HG03097 (cell line): ENCODE data around the gene ALB.

Experiments
- ATAC-seq: cut with Tn5 transposase; IDR thresholded peaks from one replicate; pipeline ENCODE4 v1.9.1; 2021; ENCODE audit not compliant: unreplicated experiment, low FRiP score

The ALB gene

GRCh38 chr4:73408181-73408867 is 4.2 kb downstream of the ALB start:
- no peak for ATAC-seq

- ATAC-seq = no peak
Observed at GRCh38 chr4:73409012-73409862, 5.2 kb downstream of the ALB start.

- ATAC-seq = no peak
Observed at GRCh38 chr4:73409978-73410548, 6.0 kb downstream of the ALB start.

GRCh38 chr4:73410916-73411730 is 7.0 kb downstream of the ALB start:
- no peak for ATAC-seq

- no peak for ATAC-seq
Observed at GRCh38 chr4:73411731-73412414, 7.8 kb downstream of the ALB start.

- ATAC-seq = no peak
Observed at GRCh38 chr4:73413294-73413755, 9.2 kb downstream of the ALB start.

GRCh38 chr4:73414936-73415271 is 10.8 kb downstream of the ALB start:
- no peak for ATAC-seq

GRCh38 chr4:73415807-73416238 is 11.7 kb downstream of the ALB start:
- ATAC-seq = no peak

GRCh38 chr4:73416423-73417087 is 12.5 kb downstream of the ALB start:
- no peak for ATAC-seq

GRCh38 chr4:73417342-73417741 is 13.3 kb downstream of the ALB start:
- no peak for ATAC-seq

GRCh38 chr4:73417973-73418372 is 13.9 kb downstream of the ALB start:
- no peak for ATAC-seq

GRCh38 chr4:73418677-73419076 is 14.6 kb downstream of the ALB start:
- ATAC-seq = no peak

GRCh38 chr4:73419106-73420038 is 15.3 kb downstream of the ALB start:
- no peak for ATAC-seq

- no peak for ATAC-seq
Observed at GRCh38 chr4:73420615-73421014, 16.5 kb downstream of the ALB start.

GRCh38 chr4:73421708-73422457 is 17.8 kb downstream of the ALB start:
- ATAC-seq = no peak

- no peak for ATAC-seq
Observed at GRCh38 chr4:73422458-73422752, 18.3 kb downstream of the ALB start.

- no peak for ATAC-seq
Observed at GRCh38 chr4:73423184-73423583, 19.1 kb downstream of the ALB start.

- no peak for ATAC-seq
Observed at GRCh38 chr4:73426666-73427065, 22.6 kb downstream of the ALB start.
